Liver (tissue), 9 donors: ENCODE data around the gene KRTAP13-3. TPM values are rescaled to one million over a fixed set of nuclear protein-coding genes. Genes with fewer than 3 reads are reported as not detected.

Source experiments
- DNase-seq: peaks from one replicate; pipeline ENCODE4 v3.0.0-alpha.2; 2017; ENCODE audit warnings: low spot score
- H3K27ac ChIP-seq, 2 donors: one replicate each; pipeline ENCODE4 v1.7.0; 2013; ENCODE audit warnings: inconsistent platforms in 2 of 2, low read length in 2 of 2, control low read depth in 1 of 2, low read depth in 1 of 2, mild to moderate bottlenecking in 1 of 2
- H3K27me3 ChIP-seq, 4 donors: one replicate each; pipeline versions ENCODE4 v1.6.1 to v1.7.0; 2013; ENCODE audit warnings: low read length in 3 of 4, inconsistent platforms in 1 of 4, mild to moderate bottlenecking in 1 of 4, moderate library complexity in 1 of 4; ENCODE audit not compliant: control insufficient read depth in 4 of 4, insufficient read depth in 4 of 4
- H3K36me3 ChIP-seq, 4 donors: one replicate each; pipeline versions ENCODE4 v1.6.1 to v1.7.0; 2013; ENCODE audit warnings: low read length in 3 of 4, mild to moderate bottlenecking in 3 of 4, low read depth in 1 of 4, moderate library complexity in 1 of 4; ENCODE audit not compliant: control insufficient read depth in 4 of 4, insufficient read depth in 3 of 4
- H3K4me1 ChIP-seq, 4 donors: one replicate each; pipeline versions ENCODE4 v1.6.1 to v1.7.0; 2013; ENCODE audit warnings: low read length in 3 of 4, mild to moderate bottlenecking in 3 of 4, moderate library complexity in 1 of 4; ENCODE audit not compliant: control insufficient read depth in 4 of 4, insufficient read depth in 4 of 4
- H3K4me3 ChIP-seq, 3 donors: one replicate each; pipeline versions ENCODE4 v1.6.1 to v1.7.0; 2013; ENCODE audit warnings: low read length in 3 of 3, control low read depth in 1 of 3, low read depth in 1 of 3, mild to moderate bottlenecking in 1 of 3
- H3K9ac ChIP-seq, 2 donors: one replicate each; pipeline ENCODE4 v1.7.0; 2013; ENCODE audit warnings: low read length in 2 of 2, mild to moderate bottlenecking in 2 of 2, moderate library complexity in 2 of 2, control low read depth in 1 of 2, low read depth in 1 of 2
- H3K9me3 ChIP-seq, 4 donors: one replicate each; pipeline versions ENCODE4 v1.6.1 to v1.7.0; 2013; ENCODE audit warnings: low read length in 3 of 4; ENCODE audit not compliant: control insufficient read depth in 4 of 4
- ATF3 ChIP-seq: IDR thresholded peaks from 2 replicates; pipeline ENCODE4 v1.6.1; 2016; ENCODE audit warnings: antibody characterized with exemption
- CTCF ChIP-seq: fragments of 150-350 bp; IDR thresholded peaks from 2 replicates; pipeline ENCODE4 v1.5.1; 2017; ENCODE audit warnings: improper control_type of control experiment, low read depth, low read length; ENCODE audit not compliant: missing input control
- EGR1 ChIP-seq, 2 donors: IDR thresholded peaks; 2 replicates each; pipeline ENCODE4 v1.6.1; 2016 to 2018; ENCODE audit warnings: antibody characterized with exemption in 2 of 2, low read depth in 2 of 2
- FOXA1 ChIP-seq: IDR thresholded peaks from 2 replicates; pipeline ENCODE4 v1.6.1; 2016; ENCODE audit warnings: antibody characterized with exemption
- FOXA2 ChIP-seq: IDR thresholded peaks from 2 replicates; pipeline ENCODE4 v1.6.1; 2016; ENCODE audit warnings: antibody characterized with exemption
- GABPA ChIP-seq, 2 donors: IDR thresholded peaks in 1 of 2; conservative IDR thresholded peaks in 1 of 2; 2 replicates each; pipeline ENCODE4 v1.6.1; 2016; ENCODE audit warnings: antibody characterized with exemption in 2 of 2, mild to moderate bottlenecking in 1 of 2, moderate library complexity in 1 of 2
- HNF4A ChIP-seq, 2 donors: conservative IDR thresholded peaks; 2 replicates each; pipeline ENCODE4 v1.6.1; 2016; ENCODE audit warnings: antibody characterized with exemption in 2 of 2, mild to moderate bottlenecking in 2 of 2
- HNF4G ChIP-seq: IDR thresholded peaks from 2 replicates; pipeline ENCODE4 v1.6.1; 2016; ENCODE audit warnings: antibody characterized with exemption
- JUND ChIP-seq, 2 donors: IDR thresholded peaks; 2 replicates each; pipeline ENCODE4 v1.6.1; 2016; ENCODE audit warnings: antibody characterized with exemption in 2 of 2
- MAX ChIP-seq: IDR thresholded peaks from 2 replicates; pipeline ENCODE4 v1.6.1; 2016; ENCODE audit warnings: antibody characterized with exemption
- NR2F2 ChIP-seq: IDR thresholded peaks from 2 replicates; pipeline ENCODE4 v1.6.1; 2016; ENCODE audit warnings: antibody characterized with exemption
- RAD21 ChIP-seq, 2 donors: IDR thresholded peaks; 2 replicates each; pipeline ENCODE4 v1.6.1; 2016; ENCODE audit warnings: antibody characterized with exemption in 2 of 2, mild to moderate bottlenecking in 2 of 2
- REST ChIP-seq: IDR thresholded peaks from 2 replicates; pipeline ENCODE4 v1.6.1; 2016; ENCODE audit warnings: antibody characterized with exemption, mild to moderate bottlenecking
- RXRA ChIP-seq, 2 donors: IDR thresholded peaks; 2 replicates each; pipeline ENCODE4 v1.6.1; 2017 to 2018; ENCODE audit warnings: antibody characterized with exemption in 2 of 2, mild to moderate bottlenecking in 1 of 2
- SP1 ChIP-seq: IDR thresholded peaks from 2 replicates; pipeline ENCODE4 v1.6.1; 2018; ENCODE audit warnings: antibody characterized with exemption, mild to moderate bottlenecking
- YY1 ChIP-seq: IDR thresholded peaks from 2 replicates; pipeline ENCODE4 v1.6.1; 2016; ENCODE audit warnings: antibody characterized with exemption, mild to moderate bottlenecking
- ZBTB33 ChIP-seq: IDR thresholded peaks from 2 replicates; pipeline ENCODE4 v1.6.1; 2016; ENCODE audit warnings: antibody characterized with exemption
- WGBS: extraction: QIAGEN DNeasy Blood & Tissue Kit; methylation state at CpG from one replicate; pipeline ENCODE4 v1.1.7; 2013; 5-methylcytosine and 5-hydroxymethylcytosine counted together
- polyA plus RNA-seq, 2 donors: library from polyadenylated mRNA; stranded (reverse) in 1 of 2; unstranded in 1 of 2; fragments of 200-250 nt in 1 of 2; fragments of >200 nt in 1 of 2; fragmentation: Nextera tagmentation in 1 of 2; extraction: Ambion mirVana in 1 of 2; gene quantifications; one replicate each; pipeline versions ENCODE4 v1.2.1 to v1.2.3, GENCODE V29; 2013 to 2015
- total RNA-seq, 2 donors: library from RNA; depleted of rRNA; stranded (reverse); fragments of >200 nt; gene quantifications; one replicate each; pipeline ENCODE4 v1.2.3, GENCODE V29; 2014
- donor health status: healthy.
- donor health status: healthy.
- donor health status: healthy.
- donor health status: healthy.
- donor health status: healthy.

KRTAP13-3 gene
- total and polyA plus RNA-seq, 4 donors: not detected

GRCh38 chr21:30430170-30430655 is 4.5 kb upstream of the KRTAP13-3 start, which contains the start of gene KRTAP13-4 (continued):
- TF ChIP-seq RXRA (IDR thresholded peaks at IDR 0.05) (no peak), MAX (no peak)

GRCh38 chr21:30426731-30427130 is 1.0 kb upstream of the KRTAP13-3 start:
- H3K9ac ChIP-seq: no peak overlapping the region
- H3K27ac ChIP-seq: no peak overlapping the region
- H3K9me3 ChIP-seq: no peaks in the 10 kb centered on the region
- H3K36me3 ChIP-seq: no peaks in the 10 kb centered on the region
- DNase-seq: no peak
- H3K4me1 ChIP-seq: no peaks in the 10 kb centered on the region
- H3K4me3 ChIP-seq: no peak overlapping the region
- 42% methylated on average over 3 of the region's 3 CpGs for WGBS
- no peaks in the 10 kb centered on the region for H3K27me3 ChIP-seq
- TF ChIP-seq REST (no peak), ATF3 (no peak), HNF4G (no peak), YY1 (no peak), GABPA (IDR thresholded peaks at IDR 0.05 in 1 of 2, conservative IDR thresholded peaks at IDR 0.05 in 1 of 2) (no peak), FOXA1 (no peak)

GRCh38 chr21:30415993-30416392 is 9.7 kb downstream of the KRTAP13-3 start:
- Histone ChIP-seq H3K9ac (no peak overlapping the region), H3K27me3 (no peaks in the 10 kb centered on the region), H3K4me1 (no peaks in the 10 kb centered on the region), H3K36me3 (no peaks in the 10 kb centered on the region), H3K27ac (no peak overlapping the region), H3K9me3 (no peaks in the 10 kb centered on the region), H3K4me3 (no peak overlapping the region)
- no peak for DNase-seq
- TF ChIP-seq SP1 (no peak), HNF4G (no peak), JUND (IDR thresholded peaks at IDR 0.05) (no peak), ZBTB33 (no peak), FOXA1 (no peak), RXRA (IDR thresholded peaks at IDR 0.05) (no peak), ATF3 (no peak), NR2F2 (no peak), FOXA2 (no peak), EGR1 (IDR thresholded peaks at IDR 0.05; ENCODE audit: low read depth in 2 of 2) (no peak), HNF4A (conservative IDR thresholded peaks at IDR 0.05) (no peak), YY1 (no peak), MAX (no peak), REST (no peak), RAD21 (IDR thresholded peaks at IDR 0.05) (no peak), CTCF (no peak), GABPA (IDR thresholded peaks at IDR 0.05 in 1 of 2, conservative IDR thresholded peaks at IDR 0.05 in 1 of 2) (no peak)
- 65% methylated on average over 5 of the region's 5 CpGs for WGBS
